ENCODE results near the gene SLC7A11. TPM values are rescaled to one million over a fixed set of nuclear protein-coding genes. Genes with fewer than 3 reads are reported as not detected.

The SLC7A11 gene
- total RNA-seq, 4 donors from 2014 or later, result 1.5 to 30.1 (median 7.9) TPM

GRCh38 chr4:138225477-138225876 lies 16.7 kb downstream of the SLC7A11 start:
- WGBS, 2 donors, result 4 to 21% methylated on average over 1 of the region's 1 CpG
- intact Hi-C loops (cut with DNase I), result no loop called here
- H3K36me3 ChIP-seq, result no peaks in the 10 kb centered on the region
- no peaks in the 10 kb centered on the region for H3K9me3 ChIP-seq
- H3K27me3 ChIP-seq, result no peaks in the 10 kb centered on the region
- no peak for DNase-seq
- no peak overlapping the region for H3K27ac ChIP-seq
- H3K4me1 ChIP-seq, result peaks cover 0 to 7% (median 4%) of the 10 kb centered on the region in 3 donors
- H3K4me3 ChIP-seq, result no peak overlapping the region
- TF ChIP-seq CTCF (IDR thresholded peaks at IDR 0.05) (no peak), POLR2A (IDR thresholded peaks at IDR 0.05) (no peak)

- no peaks in the 10 kb centered on the region for H3K36me3 ChIP-seq
- TF ChIP-seq CTCF (IDR thresholded peaks at IDR 0.05) (no peak), POLR2A (IDR thresholded peaks at IDR 0.05) (no peak)
- no peak overlapping the region for H3K27ac ChIP-seq
- H3K27me3 ChIP-seq, result no peaks in the 10 kb centered on the region
- H3K4me1 ChIP-seq, result peaks cover 0 to 7% (median 4%) of the 10 kb centered on the region in 3 donors
- no peak for DNase-seq
- no peaks in the 10 kb centered on the region for H3K9me3 ChIP-seq
- intact Hi-C loops (cut with DNase I), result no loop called here
- no peak overlapping the region for H3K4me3 ChIP-seq
These were observed 17.5 kb downstream of the SLC7A11 start for GRCh38 chr4:138224614-138225013.

- Histone ChIP-seq H3K9me3 (no peaks in the 10 kb centered on the region), H3K4me1 (peaks cover 0 to 7% (median 4%) of the 10 kb centered on the region in 3 donors), H3K36me3 (no peaks in the 10 kb centered on the region), H3K27me3 (no peaks in the 10 kb centered on the region), H3K27ac (no peak overlapping the region), H3K4me3 (no peak overlapping the region)
- intact Hi-C loops (cut with DNase I), result no loop called here
- 83% methylated on average over 4 of the region's 4 CpGs for WGBS, 2 donors
- TF ChIP-seq CTCF (IDR thresholded peaks at IDR 0.05) (no peak), POLR2A (IDR thresholded peaks at IDR 0.05) (no peak)
- no peak for DNase-seq
These were observed 18.8 kb downstream of the SLC7A11 start for GRCh38 chr4:138223231-138223910.

- no peak for TF ChIP-seq POLR2A (IDR thresholded peaks at IDR 0.05)
- no peak for TF ChIP-seq CTCF (IDR thresholded peaks at IDR 0.05)
- 20 to 22% methylated on average over 4 of the region's 4 CpGs for WGBS, 2 donors
- Histone ChIP-seq H3K4me3 (no peak overlapping the region), H3K27ac (no peak overlapping the region), H3K36me3 (no peaks in the 10 kb centered on the region), H3K9me3 (no peaks in the 10 kb centered on the region), H3K27me3 (no peaks in the 10 kb centered on the region), H3K4me1 (peaks cover 0 to 7% (median 4%) of the 10 kb centered on the region in 3 donors)
- intact Hi-C loops (cut with DNase I), result no loop called here
- no peak for DNase-seq
These were observed 20.1 kb downstream of the SLC7A11 start for GRCh38 chr4:138222046-138222445.

GRCh38 chr4:138218976-138219375 lies 23.2 kb downstream of the SLC7A11 start:
- Histone ChIP-seq H3K27me3 (no peaks in the 10 kb centered on the region), H3K36me3 (no peaks in the 10 kb centered on the region), H3K4me1 (peaks cover 0 to 7% (median 4%) of the 10 kb centered on the region in 3 donors), H3K9me3 (no peaks in the 10 kb centered on the region), H3K4me3 (no peak overlapping the region), H3K27ac (no peak overlapping the region)
- 78% methylated on average over 5 of the region's 5 CpGs for WGBS, 2 donors
- DNase-seq, result no peak
- TF ChIP-seq CTCF (IDR thresholded peaks at IDR 0.05), result no peak
- TF ChIP-seq POLR2A (IDR thresholded peaks at IDR 0.05), result no peak
- intact Hi-C loops (cut with DNase I), result no loop called here
